ENCODE measurements around the gene HIVEP3. TPM values are rescaled to one million over a fixed set of nuclear protein-coding genes. Genes with fewer than 3 reads are reported as not detected.

The HIVEP3 gene
- total RNA-seq, 1 experiment from 2014 or later, result 11.0 TPM

- Histone ChIP-seq H3K9me2 (ENCODE audit: insufficient read depth) (no peaks in the 10 kb centered on the region), H3K4me3 (no peak overlapping the region), H3F3A (ENCODE audit: insufficient read depth, low read depth) (peaks cover 39% of the 10 kb centered on the region), H3K36me3 (ENCODE audit: low read depth) (0 out of 2 replicates have a peak, but pooled peaks cover 5% of the 10 kb centered on the region), H3K9me3 (ENCODE audit: insufficient read depth, low read depth) (no peaks in the 10 kb centered on the region), H3K79me2 (ENCODE audit: low read depth) (peaks cover 70% of the 10 kb centered on the region), H3K4me2 (peak overlapping the region; percentile 30), H2AFZ (no peak overlapping the region), H4K20me1 (ENCODE audit: insufficient read depth) (no peaks in the 10 kb centered on the region), H3K27me3 (ENCODE audit: insufficient read depth, low read depth) (no peaks in the 10 kb centered on the region), H3K27ac (0 out of 2 replicates have a peak overlapping the region, but pooled peaks have one; percentile 26), H3K4me1 (replicated peaks; ENCODE audit: insufficient read depth) (peaks cover 81% of the 10 kb centered on the region)
- DNase-seq, result no peak
- TF ChIP-seq EZH2 (IDR thresholded peaks at IDR 0.05; ENCODE audit: low read depth), result no peak
- TF ChIP-seq CTCF (conservative IDR thresholded peaks at IDR 0.05), result no peak
- POLR2A ChIA-PET (ENCODE audit: unreplicated experiment), result no interaction called here
- CTCF ChIA-PET, result no interaction called here
- intact Hi-C loops (cut with micrococcal nuclease; ENCODE audit: unreplicated experiment), result no loop called here
- no TSS peak for BruUV-seq (replicated peaks)
Observed at GRCh38 chr1:41856151-41856943, 62.4 kb downstream of the HIVEP3 start.

GRCh38 chr1:41855713-41856112, 63.0 kb downstream of the HIVEP3 start:
- no TSS peak for BruUV-seq (replicated peaks)
- peaks cover 39% of the 10 kb centered on the region for H3F3A ChIP-seq (ENCODE audit: insufficient read depth, low read depth)
- POLR2A ChIA-PET (ENCODE audit: unreplicated experiment), result no interaction called here
- H3K79me2 ChIP-seq (ENCODE audit: low read depth), result peaks cover 66% of the 10 kb centered on the region
- 0 out of 2 replicates have a peak, but pooled peaks cover 5% of the 10 kb centered on the region for H3K36me3 ChIP-seq (ENCODE audit: low read depth)
- no peak for TF ChIP-seq CTCF (conservative IDR thresholded peaks at IDR 0.05)
- no peak for TF ChIP-seq EZH2 (IDR thresholded peaks at IDR 0.05; ENCODE audit: low read depth)
- intact Hi-C loops (cut with micrococcal nuclease; ENCODE audit: unreplicated experiment), result no loop called here
- no peaks in the 10 kb centered on the region for H3K27me3 ChIP-seq (ENCODE audit: insufficient read depth, low read depth)
- H3K4me2 ChIP-seq, result peak overlapping the region; percentile 30
- no peaks in the 10 kb centered on the region for H3K9me3 ChIP-seq (ENCODE audit: insufficient read depth, low read depth)
- peak overlapping the region; percentile 26; the same call in 1 of the 2 replicates for H3K27ac ChIP-seq
- H3K9me2 ChIP-seq (ENCODE audit: insufficient read depth), result no peaks in the 10 kb centered on the region
- H3K4me1 ChIP-seq (replicated peaks; ENCODE audit: insufficient read depth), result peaks cover 81% of the 10 kb centered on the region
- no peaks in the 10 kb centered on the region for H4K20me1 ChIP-seq (ENCODE audit: insufficient read depth)
- no peak overlapping the region for H2AFZ ChIP-seq
- peak in 1 of 2 experiments; percentile 78 for DNase-seq
- no peak overlapping the region for H3K4me3 ChIP-seq
- CTCF ChIA-PET, result interaction anchor here (0.6 kb wide), 1 partner anchor 321 kb away, joined by 3 read pairs; no protein-coding TSS in a partner anchor

- no peak for TF ChIP-seq CTCF (conservative IDR thresholded peaks at IDR 0.05)
- no peaks in the 10 kb centered on the region for H3K9me3 ChIP-seq (ENCODE audit: insufficient read depth, low read depth)
- no peak overlapping the region for H3K27ac ChIP-seq
- no peak for DNase-seq
- H3K4me2 ChIP-seq, result no peak overlapping the region
- ChIA-PET POLR2A (ENCODE audit: unreplicated experiment) (interaction anchor here (0.6 kb wide), 1 partner anchor 101 kb away, joined by 4 read pairs; no protein-coding TSS in a partner anchor), CTCF (no interaction called here)
- H3K79me2 ChIP-seq (ENCODE audit: low read depth), result peaks cover 64% of the 10 kb centered on the region; the same call in 1 of the 2 replicates
- H3K9me2 ChIP-seq (ENCODE audit: insufficient read depth), result no peaks in the 10 kb centered on the region
- no peaks in the 10 kb centered on the region for H4K20me1 ChIP-seq (ENCODE audit: insufficient read depth)
- no peak overlapping the region for H2AFZ ChIP-seq
- peaks cover 81% of the 10 kb centered on the region for H3K4me1 ChIP-seq (replicated peaks; ENCODE audit: insufficient read depth)
- H3F3A ChIP-seq (ENCODE audit: insufficient read depth, low read depth), result peaks cover 37% of the 10 kb centered on the region
- H3K4me3 ChIP-seq, result no peak overlapping the region
- BruUV-seq (replicated peaks), result no TSS peak
- intact Hi-C loops (cut with micrococcal nuclease; ENCODE audit: unreplicated experiment), result no loop called here
- 0 out of 2 replicates have a peak, but pooled peaks cover 5% of the 10 kb centered on the region for H3K36me3 ChIP-seq (ENCODE audit: low read depth)
- H3K27me3 ChIP-seq (ENCODE audit: insufficient read depth, low read depth), result no peaks in the 10 kb centered on the region
Observed at GRCh38 chr1:41853907-41854306, 64.8 kb downstream of the HIVEP3 start.
